ENCODE results near the gene SH3GL1. TPM values are rescaled to one million over a fixed set of nuclear protein-coding genes. Genes with fewer than 3 reads are reported as not detected.
A peak's percentile ranks its signal among the peaks of the same experiment; 100 is the strongest.

SH3GL1 gene
- total RNA-seq, 2 donors from 2014 or later: 49.1 to 67.1 TPM

DNA sequence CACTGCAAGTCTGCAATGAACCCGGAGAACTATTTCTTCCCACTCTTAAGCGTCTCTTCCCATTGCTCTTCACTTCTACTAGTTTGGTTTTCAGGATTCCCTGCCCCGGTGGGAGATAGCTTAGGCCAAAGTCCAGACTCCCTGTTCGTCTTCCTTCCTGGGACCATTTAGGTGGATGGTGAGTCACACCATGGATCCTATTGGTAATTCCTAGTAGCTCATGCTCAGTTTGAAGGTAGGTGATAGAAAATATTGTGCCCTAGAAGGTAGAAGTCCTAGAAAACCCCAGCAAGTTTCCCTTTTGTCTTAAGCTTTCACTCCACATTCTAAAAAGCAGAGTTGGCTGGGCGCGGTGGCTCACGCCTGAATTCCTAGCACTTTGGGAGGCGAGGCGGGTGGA is 15.9 kb upstream of the SH3GL1 start:
- ATAC-seq (replicated peaks): no peak
- H3K36me3 Mint-ChIP-seq (ENCODE audit: low read depth): peaks cover 85% of the 10 kb centered on the region
- no peak overlapping the region for H3K4me3 Mint-ChIP-seq
- H3K9me3 Mint-ChIP-seq: no peaks in the 10 kb centered on the region
- no peaks in the 10 kb centered on the region for H3K4me1 Mint-ChIP-seq
- no peaks in the 10 kb centered on the region for H3K27me3 Mint-ChIP-seq
- H3K27ac Mint-ChIP-seq: no peak overlapping the region

DNA sequence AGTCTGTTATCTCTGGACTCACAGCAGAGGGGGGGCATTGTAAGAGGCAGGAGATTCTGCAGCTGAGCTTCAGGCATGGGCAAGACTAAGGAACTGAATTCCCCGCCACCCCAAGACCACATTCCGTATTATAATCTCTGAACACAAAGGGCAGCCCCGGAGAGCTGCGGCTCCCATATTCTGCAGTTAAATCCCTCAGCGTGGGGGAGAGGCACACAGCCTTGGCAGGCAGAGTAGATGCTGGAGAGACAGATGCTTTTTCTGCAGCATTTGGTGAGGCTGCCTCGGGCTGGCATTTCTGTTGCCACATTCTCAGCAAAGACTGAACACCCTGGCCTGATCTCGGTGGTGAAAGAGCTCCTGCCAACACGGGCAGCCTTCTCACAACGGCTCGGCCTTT is 15.0 kb upstream of the SH3GL1 start:
- Mint-ChIP-seq H3K27ac (no peak overlapping the region), H3K4me3 (no peak overlapping the region), H3K9me3 (no peaks in the 10 kb centered on the region), H3K4me1 (no peaks in the 10 kb centered on the region), H3K27me3 (no peaks in the 10 kb centered on the region), H3K36me3 (ENCODE audit: low read depth) (peaks cover 93% of the 10 kb centered on the region)
- ATAC-seq (replicated peaks): no peak

DNA sequence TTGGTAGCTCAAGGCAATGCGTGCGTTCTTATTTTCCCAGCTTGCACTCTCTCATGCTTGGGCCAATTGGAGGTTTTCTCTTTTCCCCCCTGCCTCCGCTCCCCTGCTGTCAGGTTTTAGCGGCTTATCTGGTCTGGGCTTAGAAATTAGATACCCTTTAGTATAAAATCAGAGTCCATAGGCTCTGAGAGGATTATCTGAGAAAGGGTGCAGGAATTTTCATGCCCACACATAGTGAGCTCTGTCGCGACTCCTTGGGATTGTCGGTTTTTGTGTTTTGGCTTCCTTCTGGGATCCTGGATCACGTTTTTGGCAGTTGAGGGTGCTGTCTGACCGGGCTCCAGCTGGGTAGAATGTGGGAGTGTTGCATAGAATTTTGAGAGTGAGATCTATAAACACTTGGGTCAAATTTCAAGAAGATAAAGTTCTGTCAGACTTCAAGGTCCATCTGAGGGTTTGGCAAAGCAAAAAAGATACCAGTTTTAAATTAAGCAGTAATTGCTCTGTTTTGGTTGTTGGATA is 14.5 kb upstream of the SH3GL1 start:
- Mint-ChIP-seq H3K4me3 (no peak overlapping the region), H3K9me3 (no peaks in the 10 kb centered on the region), H3K27ac (no peak overlapping the region), H3K36me3 (ENCODE audit: low read depth) (peaks cover 91% of the 10 kb centered on the region), H3K4me1 (no peaks in the 10 kb centered on the region), H3K27me3 (no peaks in the 10 kb centered on the region)
- ATAC-seq (replicated peaks): no peak

DNA sequence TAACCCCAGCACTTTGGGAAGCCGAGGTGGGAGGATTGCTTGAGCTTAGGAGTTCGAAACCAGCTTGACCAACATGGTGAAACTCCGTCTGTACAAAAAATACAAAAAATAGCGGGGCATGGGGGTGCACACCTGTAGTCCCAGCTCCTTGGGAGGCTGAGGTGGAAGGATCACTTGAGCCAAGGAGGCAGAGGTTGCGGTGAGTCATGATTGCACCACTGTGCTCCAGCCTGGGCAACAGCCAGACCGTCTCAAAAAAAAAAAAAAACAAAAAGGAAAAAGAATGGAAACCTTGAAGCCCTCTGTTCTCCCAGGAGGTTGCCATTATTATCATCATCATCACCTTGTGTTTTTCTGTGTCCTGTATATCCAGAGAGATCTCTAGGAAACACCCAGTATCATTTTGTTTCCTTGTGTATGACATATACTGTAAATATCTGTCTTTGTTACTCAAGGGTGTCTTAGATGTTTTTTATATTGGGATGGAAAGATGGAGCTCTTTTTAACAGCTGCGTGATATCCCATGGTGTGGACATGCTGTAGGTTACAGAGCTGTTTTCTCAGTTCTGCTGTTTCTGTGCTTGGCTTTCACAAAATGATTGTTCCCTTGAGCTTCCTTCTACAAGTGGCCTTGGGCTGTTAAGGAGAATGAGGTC is 13.9 kb upstream of the SH3GL1 start:
- no peak overlapping the region for H3K27ac Mint-ChIP-seq
- H3K36me3 Mint-ChIP-seq (ENCODE audit: low read depth): peaks cover 91% of the 10 kb centered on the region
- no peaks in the 10 kb centered on the region for H3K4me1 Mint-ChIP-seq
- H3K9me3 Mint-ChIP-seq: no peaks in the 10 kb centered on the region
- H3K4me3 Mint-ChIP-seq: no peak overlapping the region
- no peaks in the 10 kb centered on the region for H3K27me3 Mint-ChIP-seq
- ATAC-seq (replicated peaks): no peak

DNA sequence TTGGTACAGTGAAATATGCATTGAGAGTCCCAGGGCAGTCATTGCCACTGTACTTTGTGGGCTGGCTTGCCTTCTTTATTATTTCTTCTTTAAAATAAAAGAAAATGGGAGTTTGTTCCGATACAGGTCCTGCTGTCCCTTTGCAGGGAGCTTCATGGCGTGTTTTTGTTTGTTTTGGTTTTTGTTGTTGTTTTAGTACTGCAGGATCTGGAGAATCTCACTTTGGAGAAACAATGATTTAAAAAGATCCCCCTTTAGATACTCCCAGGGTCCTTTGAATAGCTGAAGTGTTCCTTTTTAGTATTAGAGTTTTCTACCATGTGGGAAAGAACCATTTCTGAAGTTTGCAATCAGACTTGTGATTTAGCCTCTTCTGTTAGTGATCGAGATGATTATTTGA is 13.2 kb upstream of the SH3GL1 start:
- H3K9me3 Mint-ChIP-seq: no peaks in the 10 kb centered on the region
- no peak for ATAC-seq (replicated peaks)
- H3K36me3 Mint-ChIP-seq (ENCODE audit: low read depth): peaks cover 93% of the 10 kb centered on the region
- no peak overlapping the region for H3K27ac Mint-ChIP-seq
- H3K27me3 Mint-ChIP-seq: no peaks in the 10 kb centered on the region
- no peak overlapping the region for H3K4me3 Mint-ChIP-seq
- H3K4me1 Mint-ChIP-seq: no peaks in the 10 kb centered on the region

DNA sequence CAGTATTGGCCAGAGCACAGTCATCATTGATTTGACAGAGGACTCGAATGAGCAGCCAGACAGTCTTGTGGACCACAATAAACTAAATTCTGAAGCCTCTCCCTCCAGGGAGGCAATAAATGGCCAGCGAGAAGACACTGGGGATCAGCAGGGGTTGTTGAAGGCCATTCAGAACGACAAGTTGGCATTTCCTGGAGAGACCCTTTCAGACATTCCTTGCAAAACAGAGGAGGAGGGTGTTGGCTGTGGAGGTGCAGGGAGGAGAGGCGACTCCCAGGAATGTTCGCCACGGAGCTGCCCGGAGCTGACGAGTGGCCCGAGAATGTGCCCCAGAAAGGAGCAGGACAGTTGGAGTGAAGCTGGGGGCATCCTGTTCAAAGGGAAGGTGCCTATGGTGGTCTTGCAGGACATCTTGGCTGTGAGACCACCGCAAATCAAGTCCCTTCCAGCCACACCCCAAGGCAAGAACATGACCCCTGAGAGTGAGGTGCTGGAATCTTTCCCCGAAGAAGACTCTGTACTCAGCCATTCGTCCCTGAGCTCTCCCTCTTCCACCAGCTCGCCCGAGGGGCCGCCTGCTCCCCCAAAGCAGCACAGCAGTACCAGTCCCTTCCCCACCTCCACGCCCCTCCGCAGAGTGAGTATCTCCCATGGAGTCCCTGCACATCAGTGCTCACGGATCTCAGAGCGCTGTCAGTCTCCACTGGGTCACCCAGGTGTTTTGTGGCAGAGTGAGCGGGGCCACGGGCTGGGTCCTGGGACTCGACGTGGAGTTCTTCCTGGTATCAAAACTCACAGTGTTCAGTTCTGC is 9.0 kb upstream of the SH3GL1 start:
- no peaks in the 10 kb centered on the region for H3K9me3 Mint-ChIP-seq
- H3K4me1 Mint-ChIP-seq: no peaks in the 10 kb centered on the region
- H3K4me3 Mint-ChIP-seq: no peak overlapping the region
- no peak overlapping the region for H3K27ac Mint-ChIP-seq
- ATAC-seq (replicated peaks): no peak
- no peaks in the 10 kb centered on the region for H3K27me3 Mint-ChIP-seq
- peaks cover 96% of the 10 kb centered on the region for H3K36me3 Mint-ChIP-seq (ENCODE audit: low read depth)

DNA sequence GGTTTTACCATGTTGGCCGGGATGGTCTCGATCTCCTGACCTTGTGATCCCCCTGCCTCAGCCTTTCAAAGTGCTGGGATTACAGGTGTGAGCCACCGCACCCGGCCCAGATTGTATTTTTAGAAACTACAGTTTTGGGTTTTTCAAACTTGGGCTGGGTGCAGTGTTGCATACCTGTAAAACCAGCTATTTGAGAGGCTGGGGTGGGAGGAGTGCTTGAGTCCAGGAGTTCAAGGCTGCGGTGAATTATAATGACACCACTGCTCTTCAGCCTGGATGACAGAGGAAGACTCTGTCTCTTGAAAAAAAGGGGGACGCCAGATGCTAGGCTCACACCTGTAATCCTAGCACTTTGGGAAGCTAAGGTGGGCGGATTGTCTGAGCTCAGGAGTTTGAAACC is 6.3 kb upstream of the SH3GL1 start:
- H3K9me3 Mint-ChIP-seq: no peaks in the 10 kb centered on the region
- no peak overlapping the region for H3K4me3 Mint-ChIP-seq
- no peak for ATAC-seq (replicated peaks)
- H3K27ac Mint-ChIP-seq: no peak overlapping the region
- H3K27me3 Mint-ChIP-seq: no peaks in the 10 kb centered on the region
- peaks cover 85% of the 10 kb centered on the region for H3K36me3 Mint-ChIP-seq (ENCODE audit: low read depth)
- H3K4me1 Mint-ChIP-seq: peaks cover 5% of the 10 kb centered on the region

DNA sequence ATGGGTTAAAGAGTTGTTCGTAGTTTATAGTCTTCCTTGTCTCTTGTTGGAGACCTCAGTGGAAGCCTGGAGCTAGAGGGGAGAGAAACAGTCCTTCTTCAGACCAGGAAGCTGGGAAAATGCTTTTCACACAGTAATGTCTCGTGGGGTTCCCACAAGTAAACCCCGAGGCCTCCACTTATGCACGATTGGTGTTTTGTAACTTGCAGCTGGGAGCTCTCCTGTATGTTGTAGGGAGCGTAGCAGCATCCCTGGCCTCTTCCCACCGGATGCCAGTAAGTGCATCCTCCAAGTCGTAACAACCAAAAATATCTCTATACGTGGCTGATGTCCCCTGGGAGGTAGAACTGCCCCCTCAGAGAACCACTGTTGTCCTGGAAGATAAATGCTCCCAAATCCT is 5.6 kb upstream of the SH3GL1 start:
- Mint-ChIP-seq H3K4me3 (no peak overlapping the region), H3K36me3 (ENCODE audit: low read depth) (peaks cover 78% of the 10 kb centered on the region)

DNA sequence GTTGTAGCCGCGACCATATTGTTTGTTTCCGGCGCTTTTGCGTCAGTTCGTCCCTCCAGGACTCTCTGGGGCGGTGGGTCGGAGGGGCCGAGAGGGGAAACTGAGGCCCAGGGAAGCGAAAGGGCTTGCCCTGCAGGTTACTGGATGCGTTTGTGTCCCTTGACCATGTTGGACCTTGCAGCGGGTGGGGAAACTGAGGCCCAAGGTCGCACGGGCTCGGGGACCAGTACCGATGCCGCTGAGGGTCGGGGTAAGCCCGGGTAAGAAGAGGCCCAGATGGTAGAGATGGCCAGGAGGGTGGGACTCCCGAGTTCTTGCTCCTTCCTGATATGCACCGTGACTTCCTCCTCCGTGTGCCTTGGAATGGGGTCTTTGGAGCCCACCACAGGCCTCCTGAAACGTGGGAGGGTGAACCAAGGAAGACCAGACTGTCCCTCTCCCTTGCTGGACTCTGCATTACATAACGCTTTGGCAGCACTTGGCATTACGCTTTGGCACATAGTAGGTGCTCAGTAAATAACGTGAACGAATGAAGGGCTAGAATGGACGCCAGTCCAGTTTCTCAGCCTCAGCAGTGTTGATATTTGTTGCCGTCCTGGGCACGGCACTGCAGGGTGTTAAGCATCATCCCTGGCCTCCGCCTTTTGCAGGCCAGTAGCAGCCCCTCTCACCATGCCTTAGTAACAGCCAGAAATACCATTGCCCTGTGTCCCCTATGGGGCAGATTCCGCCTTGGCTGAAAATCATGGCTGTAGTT is 2.8 kb upstream of the SH3GL1 start:
- H3K27me3 Mint-ChIP-seq: no peaks in the 10 kb centered on the region
- H3K27ac Mint-ChIP-seq: peak overlapping the region; percentile 91
- H3K36me3 Mint-ChIP-seq (ENCODE audit: low read depth): peaks cover 68% of the 10 kb centered on the region
- peak overlapping the region; percentile 95 for H3K4me3 Mint-ChIP-seq
- H3K9me3 Mint-ChIP-seq: no peaks in the 10 kb centered on the region
- no peak for ATAC-seq (replicated peaks)
- H3K4me1 Mint-ChIP-seq: peaks cover 11% of the 10 kb centered on the region

More for the DNA sequence above, 5.6 kb upstream of the SH3GL1 start:
- Mint-ChIP-seq H3K27me3 (no peaks in the 10 kb centered on the region), H3K9me3 (no peaks in the 10 kb centered on the region), H3K4me1 (peaks cover 11% of the 10 kb centered on the region), H3K27ac (no peak overlapping the region)
- ATAC-seq (replicated peaks): no peak

DNA sequence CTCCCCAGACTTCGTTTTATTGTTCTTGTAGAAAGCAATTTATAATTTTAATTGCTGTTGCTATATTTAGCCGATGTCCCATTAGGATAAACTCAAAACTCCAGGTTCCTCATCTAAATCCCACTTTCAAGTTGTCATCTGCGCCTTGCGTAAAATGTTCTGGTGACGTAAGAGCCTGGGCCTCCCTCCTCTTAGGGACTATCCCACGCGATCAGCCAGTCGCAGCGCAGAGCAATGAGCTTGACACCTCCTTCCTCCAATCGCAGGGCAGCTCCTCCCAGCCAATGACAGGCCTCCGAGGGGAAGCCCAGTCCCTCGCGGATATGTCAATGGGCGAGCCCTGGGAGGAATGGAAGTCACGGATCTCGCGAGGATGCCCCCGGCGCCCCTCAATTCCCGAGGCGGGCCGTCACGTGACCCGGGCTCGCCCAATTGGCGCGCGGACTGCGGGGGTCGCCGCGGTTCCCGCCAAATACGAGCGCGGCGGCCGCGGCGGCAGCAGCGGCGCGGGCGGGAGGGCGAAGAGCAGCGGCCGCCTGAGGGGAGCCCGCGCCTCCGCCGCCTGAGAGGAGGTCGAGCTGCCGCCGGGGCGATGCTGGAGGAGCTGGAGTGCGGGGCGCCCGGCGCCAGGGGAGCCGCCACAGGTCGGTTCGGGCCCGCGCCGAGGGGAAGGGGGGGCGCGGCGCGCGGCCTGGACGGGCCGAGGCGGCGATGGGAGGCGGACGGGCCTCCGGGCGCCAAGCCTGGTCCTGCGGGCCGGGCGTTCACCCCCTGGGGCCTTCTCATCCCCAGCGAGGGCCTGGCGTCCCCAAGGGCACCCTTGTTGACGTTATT is 2.0 kb upstream of the SH3GL1 start, which contains the start of gene CHAF1A:
Gene CHAF1A (plus strand): TSS at position 470 of the 834 bp plus-strand sequence. CDS start 123 bp downstream, at position 593.
- ATAC-seq (replicated peaks): peak; percentile 94
- no peaks in the 10 kb centered on the region for H3K9me3 Mint-ChIP-seq
- peak within 1 kb of the TSS; percentile 92 for H3K27ac Mint-ChIP-seq
- H3K4me3 Mint-ChIP-seq: peak within 1 kb of the TSS; percentile 95
- H3K27me3 Mint-ChIP-seq: no peaks in the 10 kb centered on the region
- H3K36me3 Mint-ChIP-seq (ENCODE audit: low read depth): peaks cover 65% of the 10 kb centered on the region
- peaks cover 11% of the 10 kb centered on the region for H3K4me1 Mint-ChIP-seq

DNA sequence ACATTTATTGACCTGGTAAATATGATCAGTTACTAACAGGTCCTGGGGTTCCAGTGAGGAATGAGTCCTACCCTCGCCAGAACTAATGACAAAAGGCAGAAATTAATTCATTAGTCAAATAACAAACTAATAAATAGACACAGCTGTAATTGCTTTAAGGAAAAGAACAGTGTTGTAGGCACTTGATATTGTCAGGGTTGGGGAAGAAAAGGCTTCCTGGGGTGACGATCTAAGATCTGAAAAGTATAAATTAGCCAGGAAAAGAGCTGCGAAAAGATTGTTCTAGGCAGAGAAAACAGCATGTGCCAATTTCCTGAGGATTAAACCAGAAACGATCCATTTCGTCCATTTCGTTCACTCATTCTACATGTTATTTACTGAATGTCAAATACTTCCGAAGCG is 1.4 kb upstream of the SH3GL1 start:
- peaks cover 15% of the 10 kb centered on the region for H3K4me1 Mint-ChIP-seq
- H3K27ac Mint-ChIP-seq: peak overlapping the region; percentile 92
- no peaks in the 10 kb centered on the region for H3K27me3 Mint-ChIP-seq

DNA sequence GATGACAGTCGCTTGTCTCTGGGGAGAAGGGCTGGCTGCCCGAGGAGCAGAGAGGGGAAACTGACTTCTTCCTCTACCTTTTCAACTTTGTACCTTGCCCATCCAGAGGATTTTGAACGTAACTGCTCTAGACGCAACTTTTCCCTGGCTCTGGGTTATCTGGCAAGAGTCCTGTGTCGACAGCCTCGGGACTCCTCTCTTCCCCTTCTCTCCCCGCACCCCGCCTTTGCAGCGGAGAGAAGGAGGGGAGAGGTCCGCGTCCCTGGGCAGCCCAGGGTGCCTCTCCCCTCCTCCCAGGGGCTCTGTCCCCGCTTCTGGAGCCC is 574 bp downstream of the SH3GL1 start:
- H3K4me1 Mint-ChIP-seq: peaks cover 21% of the 10 kb centered on the region
- ATAC-seq (replicated peaks): peak; percentile 5
- H3K9me3 Mint-ChIP-seq: no peaks in the 10 kb centered on the region
- H3K4me3 Mint-ChIP-seq: peak overlapping the region; percentile 95
- H3K27ac Mint-ChIP-seq: peak overlapping the region; percentile 91
- peaks cover 65% of the 10 kb centered on the region for H3K36me3 Mint-ChIP-seq (ENCODE audit: low read depth)
- H3K27me3 Mint-ChIP-seq: no peaks in the 10 kb centered on the region

More for the DNA sequence above, 1.4 kb upstream of the SH3GL1 start:
- Mint-ChIP-seq H3K9me3 (no peaks in the 10 kb centered on the region), H3K4me3 (peak overlapping the region; percentile 95), H3K36me3 (ENCODE audit: low read depth) (peaks cover 65% of the 10 kb centered on the region)
- no peak for ATAC-seq (replicated peaks)

DNA sequence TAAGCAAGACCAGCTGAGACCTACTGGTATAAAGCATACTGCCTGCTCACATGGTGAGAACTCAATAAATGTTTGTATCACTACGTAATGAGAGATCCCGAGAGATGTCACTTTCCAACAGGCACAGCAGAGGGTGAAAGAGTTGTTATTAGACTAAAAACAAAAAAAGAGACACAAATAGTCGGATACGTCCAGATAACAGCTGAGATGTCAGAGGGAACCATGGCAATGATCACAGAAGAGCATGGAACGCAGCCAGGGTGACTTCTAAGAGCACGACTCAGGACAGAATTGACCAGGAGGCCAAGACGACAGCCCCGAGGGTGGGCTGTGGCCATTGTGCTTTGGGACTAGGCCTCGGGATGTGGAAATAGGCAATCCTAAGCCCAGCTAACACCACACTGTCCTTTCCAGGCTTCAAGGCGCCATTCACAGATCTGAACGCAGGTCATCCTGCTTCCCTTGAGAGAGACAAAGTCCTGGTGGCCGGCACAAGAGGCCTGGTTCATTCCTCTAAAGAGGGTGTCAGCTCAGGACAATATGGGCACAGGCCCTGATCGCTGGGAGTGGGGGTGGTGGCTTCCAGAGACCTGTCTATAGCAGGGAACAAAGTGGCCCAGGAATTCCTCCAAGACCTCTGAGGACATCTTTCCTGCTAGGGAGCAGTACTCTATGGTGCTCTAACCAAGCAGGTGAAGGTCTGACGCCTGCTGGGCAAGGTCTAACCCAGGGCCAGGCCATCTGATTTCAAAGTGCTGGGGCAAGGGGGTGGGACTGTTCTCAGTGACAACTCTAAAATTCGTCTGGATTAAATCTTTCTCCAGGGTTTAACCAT is 3.2 kb downstream of the SH3GL1 start:
- H3K4me1 Mint-ChIP-seq: peaks cover 31% of the 10 kb centered on the region
- peak overlapping the region; percentile 59 for H3K4me3 Mint-ChIP-seq
- ATAC-seq (replicated peaks): no peak
- H3K27ac Mint-ChIP-seq: peak overlapping the region; percentile 65
- H3K36me3 Mint-ChIP-seq (ENCODE audit: low read depth): peaks cover 65% of the 10 kb centered on the region
- no peaks in the 10 kb centered on the region for H3K27me3 Mint-ChIP-seq
- H3K9me3 Mint-ChIP-seq: no peaks in the 10 kb centered on the region
